Neural progenitor cell (in vitro differentiated cells): ENCODE data around the gene NRCAM. TPM values are rescaled to one million over a fixed set of nuclear protein-coding genes. Genes with fewer than 3 reads are reported as not detected.

ENCODE experiments used
- DNase-seq: peaks from one replicate; pipeline ENCODE4 v3.0.0-alpha.2; 2016; ENCODE audit warnings: low spot score
- H2AFZ ChIP-seq: fragments of 200-600 bp; sonication (generic); replicated peaks from 2 replicates; pipeline ENCODE4 v1.6.1; 2016; ENCODE audit warnings: antibody characterized with exemption
- H3F3A ChIP-seq: fragments of 200-600 bp; sonication (generic); 2 replicates; pipeline ENCODE4 v1.6.1; 2016; ENCODE audit warnings: antibody characterized with exemption, low read depth
- H3K27ac ChIP-seq: fragments of 200-600 bp; sonication (generic); 2 replicates; pipeline ENCODE4 v1.5.1; 2016; ENCODE audit warnings: mild to moderate bottlenecking
- H3K27me3 ChIP-seq: fragments of 200-600 bp; sonication (generic); 2 replicates; pipeline ENCODE4 v1.6.1; 2016; ENCODE audit warnings: mild to moderate bottlenecking, moderate library complexity
- H3K36me3 ChIP-seq: fragments of 200-600 bp; sonication (generic); 2 replicates; pipeline ENCODE4 v1.5.1; 2016
- H3K4me1 ChIP-seq: fragments of 200-600 bp; sonication (generic); 2 replicates; pipeline ENCODE4 v1.6.1; 2016; ENCODE audit warnings: mixed run types
- H3K4me2 ChIP-seq: fragments of 200-600 bp; sonication (generic); 2 replicates; pipeline ENCODE4 v1.6.1; 2016
- H3K4me3 ChIP-seq: fragments of 200-600 bp; sonication (generic); 2 replicates; pipeline ENCODE4 v1.5.1; 2016
- H3K79me2 ChIP-seq: fragments of 200-600 bp; sonication (generic); 2 replicates; pipeline ENCODE4 v1.6.1; 2016; ENCODE audit warnings: low read depth
- H3K9ac ChIP-seq: fragments of 200-600 bp; sonication (generic); 2 replicates; pipeline ENCODE4 v1.6.1; 2016
- H3K9me3 ChIP-seq: fragments of 200-600 bp; sonication (generic); 2 replicates; pipeline ENCODE4 v1.5.1; 2016; ENCODE audit warnings: low read depth
- H4K20me1 ChIP-seq: fragments of 200-600 bp; sonication (generic); 2 replicates; pipeline ENCODE4 v1.6.1; 2016; ENCODE audit warnings: low read depth
- H3K27ac Mint-ChIP-seq: 3 replicates; pipeline ENCODE4 v1.8.0; 2021; ENCODE audit warnings: mixed read lengths
- H3K27me3 Mint-ChIP-seq: 2 replicates; pipeline ENCODE4 v1.8.0; 2022; ENCODE audit warnings: low read depth, mild to moderate bottlenecking, inconsistent platforms, moderate library complexity, mixed read lengths; ENCODE audit not compliant: insufficient read depth
- H3K36me3 Mint-ChIP-seq: 3 replicates; pipeline ENCODE4 v1.8.0; 2021; ENCODE audit warnings: mixed read lengths
- H3K4me1 Mint-ChIP-seq: 3 replicates; pipeline ENCODE4 v1.8.0; 2021; ENCODE audit warnings: mixed read lengths
- H3K4me3 Mint-ChIP-seq: 3 replicates; pipeline ENCODE4 v1.8.0; 2021; ENCODE audit warnings: mild to moderate bottlenecking, moderate library complexity, mixed read lengths
- H3K9me3 Mint-ChIP-seq: 3 replicates; pipeline ENCODE4 v1.8.0; 2020; ENCODE audit warnings: mixed read lengths
- EZH2 ChIP-seq: fragments of 200-600 bp; sonication (generic); IDR thresholded peaks from 2 replicates; pipeline ENCODE4 v1.6.1; 2017; ENCODE audit warnings: antibody characterized with exemption, mild to moderate bottlenecking, moderate library complexity
- EZH2phosphoT487 ChIP-seq: fragments of 200-600 bp; sonication (generic); IDR thresholded peaks from 2 replicates; pipeline ENCODE4 v1.6.1; 2017; ENCODE audit warnings: antibody characterized with exemption
- total RNA-seq: library from RNA; depleted of rRNA; stranded (reverse); fragments of >200 nt; gene quantifications from 2 replicates; pipeline ENCODE4 v1.2.3, GENCODE V29; 2015; ENCODE audit warnings: low replicate concordance
- TF ChIP-seq, protein P1 (sequence below): fragments of 200-600 bp; sonication (generic); IDR thresholded peaks from 2 replicates; pipeline ENCODE4 v1.5.1; 2017; ENCODE audit warnings: antibody characterized with exemption, mild to moderate bottlenecking

The NRCAM gene
- total RNA-seq, 1 donor from 2014 or later: 104 TPM

DNA sequence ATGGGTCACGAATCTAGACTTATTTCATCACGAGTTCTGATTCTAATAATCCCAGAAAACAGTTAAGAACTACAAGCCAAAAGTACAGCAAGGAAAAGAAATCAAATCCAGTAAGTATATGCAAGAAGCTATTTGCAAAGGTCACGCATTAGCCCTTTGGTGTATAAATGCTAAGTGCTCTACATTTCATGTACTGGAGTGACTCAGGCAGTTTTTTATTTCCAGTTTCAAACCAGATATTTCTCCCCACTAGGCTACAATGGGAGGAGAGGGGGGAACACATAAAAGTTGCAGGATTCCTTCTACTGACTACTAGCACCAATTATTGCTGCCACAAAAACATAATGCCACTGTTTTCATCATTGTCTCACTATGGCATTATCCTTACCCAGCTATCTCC, 148.0 kb downstream of the NRCAM start:
- no peaks in the 10 kb centered on the region for H3K27me3 Mint-ChIP-seq
- peaks cover 5% of the 10 kb centered on the region for H4K20me1 ChIP-seq
- H3K36me3 Mint-ChIP-seq: no peaks in the 10 kb centered on the region
- DNase-seq: no peak
- H3K27ac Mint-ChIP-seq: peak overlapping the region; percentile 38
- no peak overlapping the region for H3K27ac ChIP-seq
- H3K27me3 ChIP-seq: no peaks in the 10 kb centered on the region
- H3F3A ChIP-seq: no peaks in the 10 kb centered on the region
- no peak overlapping the region for H3K4me3 Mint-ChIP-seq
- no peaks in the 10 kb centered on the region for H3K79me2 ChIP-seq
- H3K9ac ChIP-seq: no peak overlapping the region
- TF ChIP-seq EZH2 (no peak), EZH2phosphoT487 (no peak)
- TF ChIP-seq, protein P1, sequence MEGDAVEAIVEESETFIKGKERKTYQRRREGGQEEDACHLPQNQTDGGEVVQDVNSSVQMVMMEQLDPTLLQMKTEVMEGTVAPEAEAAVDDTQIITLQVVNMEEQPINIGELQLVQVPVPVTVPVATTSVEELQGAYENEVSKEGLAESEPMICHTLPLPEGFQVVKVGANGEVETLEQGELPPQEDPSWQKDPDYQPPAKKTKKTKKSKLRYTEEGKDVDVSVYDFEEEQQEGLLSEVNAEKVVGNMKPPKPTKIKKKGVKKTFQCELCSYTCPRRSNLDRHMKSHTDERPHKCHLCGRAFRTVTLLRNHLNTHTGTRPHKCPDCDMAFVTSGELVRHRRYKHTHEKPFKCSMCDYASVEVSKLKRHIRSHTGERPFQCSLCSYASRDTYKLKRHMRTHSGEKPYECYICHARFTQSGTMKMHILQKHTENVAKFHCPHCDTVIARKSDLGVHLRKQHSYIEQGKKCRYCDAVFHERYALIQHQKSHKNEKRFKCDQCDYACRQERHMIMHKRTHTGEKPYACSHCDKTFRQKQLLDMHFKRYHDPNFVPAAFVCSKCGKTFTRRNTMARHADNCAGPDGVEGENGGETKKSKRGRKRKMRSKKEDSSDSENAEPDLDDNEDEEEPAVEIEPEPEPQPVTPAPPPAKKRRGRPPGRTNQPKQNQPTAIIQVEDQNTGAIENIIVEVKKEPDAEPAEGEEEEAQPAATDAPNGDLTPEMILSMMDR: no peak
- H3K4me1 Mint-ChIP-seq: peaks cover 53% of the 10 kb centered on the region
- H3K9me3 Mint-ChIP-seq: no peaks in the 10 kb centered on the region
- no peaks in the 10 kb centered on the region for H3K9me3 ChIP-seq
- no peak overlapping the region for H3K4me2 ChIP-seq
- H3K4me3 ChIP-seq: no peak overlapping the region
- H3K4me1 ChIP-seq: peaks cover 18% of the 10 kb centered on the region
- no peak overlapping the region for H2AFZ ChIP-seq
- H3K36me3 ChIP-seq: no peaks in the 10 kb centered on the region

DNA sequence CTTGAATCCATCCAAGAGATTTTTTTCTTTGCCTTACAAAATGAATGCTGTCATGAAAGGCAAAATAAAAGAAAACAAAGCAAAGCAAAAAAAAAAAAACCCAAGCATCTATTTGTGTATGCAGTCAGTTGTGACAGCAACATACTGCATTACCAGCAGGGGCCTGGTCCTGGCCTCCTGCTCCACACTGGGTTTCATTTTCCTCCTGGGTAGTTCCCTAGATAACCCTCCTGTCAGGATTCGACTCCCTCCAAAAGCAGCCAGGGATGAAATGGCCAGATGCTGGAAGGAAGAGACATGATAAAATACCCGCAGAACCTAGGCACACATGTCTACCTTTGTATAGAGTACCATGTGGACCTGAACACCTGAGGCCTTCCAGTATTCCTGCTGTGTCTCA, 148.6 kb downstream of the NRCAM start:
- Histone ChIP-seq H3K27me3 (no peaks in the 10 kb centered on the region), H3K27ac (no peak overlapping the region), H3K36me3 (no peaks in the 10 kb centered on the region), H3K4me3 (no peak overlapping the region), H4K20me1 (peaks cover 1% of the 10 kb centered on the region), H2AFZ (no peak overlapping the region), H3K9ac (no peak overlapping the region), H3K9me3 (no peaks in the 10 kb centered on the region), H3K4me2 (no peak overlapping the region), H3K79me2 (no peaks in the 10 kb centered on the region), H3F3A (no peaks in the 10 kb centered on the region), H3K4me1 (peaks cover 17% of the 10 kb centered on the region)
- Mint-ChIP-seq H3K4me3 (no peak overlapping the region), H3K36me3 (no peaks in the 10 kb centered on the region), H3K27me3 (no peaks in the 10 kb centered on the region), H3K4me1 (peaks cover 53% of the 10 kb centered on the region), H3K27ac (no peak overlapping the region), H3K9me3 (no peaks in the 10 kb centered on the region)
- no peak for TF ChIP-seq EZH2phosphoT487
- TF ChIP-seq EZH2: no peak
- TF ChIP-seq, protein P1: no peak
- DNase-seq: no peak

DNA sequence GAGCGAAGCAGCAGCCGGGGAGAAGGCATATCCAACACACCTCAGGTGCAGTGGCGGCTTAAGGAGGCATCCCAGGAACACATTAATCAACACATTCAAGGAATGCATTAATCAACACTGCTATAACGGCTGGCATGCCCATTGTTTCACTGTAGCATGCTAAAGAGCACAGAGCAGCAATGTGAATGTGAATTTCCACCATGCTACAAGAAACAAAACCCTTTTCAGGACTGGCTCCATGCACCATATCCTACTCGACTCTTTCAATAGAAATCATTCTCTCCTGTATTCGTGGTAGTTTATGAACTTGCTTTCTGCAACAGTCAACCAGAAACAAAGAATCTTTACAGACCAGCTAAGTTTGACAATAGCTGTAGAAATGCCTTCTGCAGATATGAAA, 149.0 kb downstream of the NRCAM start:
- Histone ChIP-seq H3K27me3 (no peaks in the 10 kb centered on the region), H3K9ac (no peak overlapping the region), H3K79me2 (no peaks in the 10 kb centered on the region), H3K4me3 (no peak overlapping the region), H3K4me2 (no peak overlapping the region), H2AFZ (no peak overlapping the region), H3F3A (no peaks in the 10 kb centered on the region), H3K36me3 (no peaks in the 10 kb centered on the region), H3K27ac (no peak overlapping the region), H3K4me1 (peaks cover 17% of the 10 kb centered on the region), H4K20me1 (no peaks in the 10 kb centered on the region), H3K9me3 (no peaks in the 10 kb centered on the region)
- H3K9me3 Mint-ChIP-seq: no peaks in the 10 kb centered on the region
- TF ChIP-seq, protein P1: no peak
- TF ChIP-seq EZH2: no peak
- TF ChIP-seq EZH2phosphoT487: no peak
- no peak overlapping the region for H3K27ac Mint-ChIP-seq
- no peak overlapping the region for H3K4me3 Mint-ChIP-seq
- no peaks in the 10 kb centered on the region for H3K36me3 Mint-ChIP-seq
- DNase-seq: no peak
- H3K4me1 Mint-ChIP-seq: peaks cover 53% of the 10 kb centered on the region
- H3K27me3 Mint-ChIP-seq: no peaks in the 10 kb centered on the region

- H3K4me1 Mint-ChIP-seq: peaks cover 28% of the 10 kb centered on the region
- H3K4me3 Mint-ChIP-seq: no peak overlapping the region
- no peak overlapping the region for H2AFZ ChIP-seq
- no peaks in the 10 kb centered on the region for H3F3A ChIP-seq
- no peaks in the 10 kb centered on the region for H3K9me3 ChIP-seq
- TF ChIP-seq EZH2: no peak
- no peak for TF ChIP-seq EZH2phosphoT487
- TF ChIP-seq, protein P1: no peak
- no peaks in the 10 kb centered on the region for H3K36me3 ChIP-seq
- DNase-seq: no peak
- no peaks in the 10 kb centered on the region for H4K20me1 ChIP-seq
- no peak overlapping the region for H3K27ac Mint-ChIP-seq
- no peaks in the 10 kb centered on the region for H3K27me3 ChIP-seq
- H3K9me3 Mint-ChIP-seq: no peaks in the 10 kb centered on the region
- no peak overlapping the region for H3K9ac ChIP-seq
- H3K27me3 Mint-ChIP-seq: no peaks in the 10 kb centered on the region
- H3K79me2 ChIP-seq: no peaks in the 10 kb centered on the region
- peaks cover 12% of the 10 kb centered on the region for H3K4me1 ChIP-seq
- H3K27ac ChIP-seq: no peak overlapping the region
- H3K4me3 ChIP-seq: no peak overlapping the region
- H3K4me2 ChIP-seq: no peak overlapping the region
- H3K36me3 Mint-ChIP-seq: no peaks in the 10 kb centered on the region
Measured at GRCh38 chr7:108303332-108303731, 152.9 kb downstream of the NRCAM start.
